Measurements from ENCODE around the gene TLL1.

The TLL1 gene

GRCh38 chr4:165905405-165906027 is 32.5 kb downstream of the TLL1 start:
- DNase-seq = no peak

GRCh38 chr4:165906272-165906671 is 33.2 kb downstream of the TLL1 start:
- DNase-seq = no peak

GRCh38 chr4:165909947-165910346 is 36.9 kb downstream of the TLL1 start:
- DNase-seq = no peak

GRCh38 chr4:165915215-165915614 is 42.2 kb downstream of the TLL1 start:
- no peak for DNase-seq

GRCh38 chr4:165921546-165921945 is 48.5 kb downstream of the TLL1 start:
- no peak for DNase-seq

GRCh38 chr4:165922747-165923146 is 49.7 kb downstream of the TLL1 start:
- DNase-seq = no peak

- DNase-seq = no peak
These were observed 53.3 kb downstream of the TLL1 start for GRCh38 chr4:165926307-165926706.

- DNase-seq = no peak
These were observed 54.3 kb downstream of the TLL1 start for GRCh38 chr4:165927366-165927765.

- DNase-seq = no peak
These were observed 54.8 kb downstream of the TLL1 start for GRCh38 chr4:165927815-165928214.

- no peak for DNase-seq
These were observed 55.6 kb downstream of the TLL1 start for GRCh38 chr4:165928601-165929000.

- DNase-seq = no peak
These were observed 56.6 kb downstream of the TLL1 start for GRCh38 chr4:165929662-165930061.

GRCh38 chr4:165931741-165932140 is 58.7 kb downstream of the TLL1 start:
- no peak for DNase-seq

GRCh38 chr4:165944900-165945299 is 71.9 kb downstream of the TLL1 start:
- no peak for DNase-seq

- DNase-seq = no peak
These were observed 73.0 kb downstream of the TLL1 start for GRCh38 chr4:165945991-165946390.

GRCh38 chr4:165947019-165947418 is 74.0 kb downstream of the TLL1 start:
- no peak for DNase-seq

GRCh38 chr4:165953181-165953580 is 80.1 kb downstream of the TLL1 start:
- DNase-seq = no peak

GRCh38 chr4:165963621-165964020 is 90.6 kb downstream of the TLL1 start:
- no peak for DNase-seq

GRCh38 chr4:165964591-165964990 is 91.6 kb downstream of the TLL1 start:
- no peak for DNase-seq

- no peak for DNase-seq
These were observed 92.5 kb downstream of the TLL1 start for GRCh38 chr4:165965503-165965902.

GRCh38 chr4:165966833-165967232 is 93.8 kb downstream of the TLL1 start:
- no peak for DNase-seq

GRCh38 chr4:165967486-165967885 is 94.4 kb downstream of the TLL1 start:
- DNase-seq = no peak

GRCh38 chr4:165970703-165971420 is 97.8 kb downstream of the TLL1 start:
- DNase-seq = no peak

GRCh38 chr4:165971446-165971845 is 98.4 kb downstream of the TLL1 start:
- DNase-seq = no peak

GRCh38 chr4:165971933-165972332 is 98.9 kb downstream of the TLL1 start:
- DNase-seq = no peak

- no peak for DNase-seq
These were observed 99.7 kb downstream of the TLL1 start for GRCh38 chr4:165972747-165973146.

All from activated CD4-positive, alpha-beta T cell treated with anti-CD3 and anti-CD28 coated beads for 1 hour (primary cell).